ENCODE data around the gene AFF3.
"Not testable (repeated sequence)": the region's sequence is repeated elsewhere in the genome, so short reads cannot be mapped to it uniquely, and the experiment has no call there.

Gene AFF3

GRCh38 chr2:99960790-99961189, 181.6 kb downstream of the AFF3 start:
- DNase-seq (ENCODE audit: low spot score): no peak

- DNase-seq (ENCODE audit: low spot score): no peak
These were observed 182.1 kb downstream of the AFF3 start for GRCh38 chr2:99960291-99960690.

GRCh38 chr2:99959261-99960014, 183.0 kb downstream of the AFF3 start:
- no peak for DNase-seq (ENCODE audit: low spot score)

GRCh38 chr2:99957332-99958133, 184.9 kb downstream of the AFF3 start:
- no peak for DNase-seq (ENCODE audit: low spot score)

GRCh38 chr2:99956232-99957030, 186.0 kb downstream of the AFF3 start:
- DNase-seq (ENCODE audit: low spot score): no peak

- no peak for DNase-seq (ENCODE audit: low spot score)
These were observed 188.6 kb downstream of the AFF3 start for GRCh38 chr2:99953750-99954149.

- DNase-seq (ENCODE audit: low spot score): no peak
These were observed 192.4 kb downstream of the AFF3 start for GRCh38 chr2:99949963-99950362.

GRCh38 chr2:99949530-99949929, 192.9 kb downstream of the AFF3 start:
- no peak for DNase-seq (ENCODE audit: low spot score)

GRCh38 chr2:99948010-99948409, 194.4 kb downstream of the AFF3 start:
- no peak for DNase-seq (ENCODE audit: low spot score)

- DNase-seq (ENCODE audit: low spot score): not testable (repeated sequence)
These were observed 195.0 kb downstream of the AFF3 start for GRCh38 chr2:99947366-99947765.

GRCh38 chr2:99944019-99944418, 198.4 kb downstream of the AFF3 start:
- DNase-seq (ENCODE audit: low spot score): no peak

GRCh38 chr2:99942561-99943347, 199.6 kb downstream of the AFF3 start:
- DNase-seq (ENCODE audit: low spot score): no peak

- DNase-seq (ENCODE audit: low spot score): no peak
These were observed 201.4 kb downstream of the AFF3 start for GRCh38 chr2:99940963-99941362.

GRCh38 chr2:99939135-99939534, 203.3 kb downstream of the AFF3 start:
- DNase-seq (ENCODE audit: low spot score): no peak

- DNase-seq (ENCODE audit: low spot score): no peak
These were observed 204.1 kb downstream of the AFF3 start for GRCh38 chr2:99938250-99938649.

GRCh38 chr2:99936065-99936464, 206.3 kb downstream of the AFF3 start:
- no peak for DNase-seq (ENCODE audit: low spot score)

GRCh38 chr2:99935662-99936061, 206.7 kb downstream of the AFF3 start:
- no peak for DNase-seq (ENCODE audit: low spot score)

GRCh38 chr2:99933894-99934650, 208.3 kb downstream of the AFF3 start:
- no peak for DNase-seq (ENCODE audit: low spot score)

GRCh38 chr2:99933491-99933890, 208.9 kb downstream of the AFF3 start:
- DNase-seq (ENCODE audit: low spot score): not testable (repeated sequence)

- DNase-seq (ENCODE audit: low spot score): no peak
These were observed 213.8 kb downstream of the AFF3 start for GRCh38 chr2:99928470-99929053.

Data from hematopoietic multipotent progenitor cell treated with erythropoietin and hydrocortisone succinate and interleukin-3 and kit ligand, for 17 days (in vitro differentiated cells).